GM12878 (cell line): ENCODE measurements around the gene PPP1R37. TPM values are rescaled to one million over a fixed set of nuclear protein-coding genes. Genes with fewer than 3 reads are reported as not detected.

ENCODE experiments used
- ATF7 ChIP-seq: fragments of 450-650 bp; IDR thresholded peaks from 2 replicates; pipeline ENCODE4 v1.6.1; 2016; ENCODE audit warnings: low read depth, mild to moderate bottlenecking
- BACH1 ChIP-seq: fragments of 450-650 bp; IDR thresholded peaks from 2 replicates; pipeline ENCODE4 v1.6.1; 2017; ENCODE audit warnings: mild to moderate bottlenecking, borderline replicate concordance
- BRCA1 ChIP-seq: IDR thresholded peaks from 2 replicates; pipeline ENCODE4 v1.6.1; 2011; ENCODE audit warnings: low read depth, low read length, improper control_type of control experiment
- CBX5 ChIP-seq: sonication (generic); IDR thresholded peaks from 2 replicates; pipeline ENCODE4 v1.6.1; 2016; ENCODE audit warnings: low read depth, moderate library complexity, mild to moderate bottlenecking, inconsistent platforms
- CUX1 ChIP-seq: IDR thresholded peaks from 2 replicates; pipeline ENCODE4 v1.6.1; 2012; ENCODE audit warnings: improper control_type of control experiment, low read depth, low read length; ENCODE audit not compliant: insufficient replicate concordance
- ELK1 ChIP-seq: IDR thresholded peaks from 2 replicates; pipeline ENCODE4 v1.6.1; 2012; ENCODE audit warnings: low read depth, low read length, improper control_type of control experiment
- EP300 ChIP-seq, 2 experiments: fragments of 150-350 bp in 1 of 2; IDR thresholded peaks; 2 replicates each; pipeline ENCODE4 v1.6.1; 2011 to 2012; ENCODE audit warnings: low read depth in 2 of 2, low read length in 2 of 2, borderline replicate concordance in 1 of 2, improper control_type of control experiment in 1 of 2, inconsistent platforms in 1 of 2; ENCODE audit not compliant: control insufficient read depth in 1 of 2
- FOXK2 ChIP-seq: fragments of 450-650 bp; IDR thresholded peaks from 2 replicates; pipeline ENCODE4 v1.6.1; 2017; ENCODE audit warnings: mild to moderate bottlenecking, moderate library complexity
- MEF2B ChIP-seq: fragments of 450-650 bp; IDR thresholded peaks from 2 replicates; pipeline ENCODE4 v1.6.1; 2018; ENCODE audit warnings: mild to moderate bottlenecking, moderate library complexity; ENCODE audit not compliant: partially characterized antibody, poor library complexity, severe bottlenecking
- NKRF ChIP-seq: fragments of 450-650 bp; conservative IDR thresholded peaks from 2 replicates; pipeline ENCODE4 v1.6.1; 2017; ENCODE audit warnings: mild to moderate bottlenecking, moderate library complexity
- NRF1 ChIP-seq: conservative IDR thresholded peaks from 2 replicates; pipeline ENCODE4 v1.6.1; 2011; ENCODE audit warnings: mild to moderate bottlenecking, low read depth, low read length, improper control_type of control experiment
- PAX8 ChIP-seq: fragments of 450-650 bp; IDR thresholded peaks from 2 replicates; pipeline ENCODE4 v1.6.1; 2017; ENCODE audit warnings: mild to moderate bottlenecking, moderate library complexity
- STAT3 ChIP-seq: IDR thresholded peaks from 2 replicates; pipeline ENCODE4 v1.6.1; 2011; ENCODE audit warnings: low read depth, low read length, improper control_type of control experiment
- SUZ12 ChIP-seq: fragments of 200-600 bp; sonication (generic); IDR thresholded peaks from one replicate; pipeline ENCODE4 v1.6.1; 2018; ENCODE audit warnings: antibody characterized with exemption, mild to moderate bottlenecking; ENCODE audit not compliant: unreplicated experiment
- TARDBP ChIP-seq: IDR thresholded peaks from 2 replicates; pipeline ENCODE4 v1.6.1; 2016; ENCODE audit warnings: borderline replicate concordance
- WRNIP1 ChIP-seq: IDR thresholded peaks from 2 replicates; pipeline ENCODE4 v1.6.1; 2011; ENCODE audit warnings: low read depth, low read length, improper control_type of control experiment, borderline replicate concordance
- ZNF207 ChIP-seq: fragments of 450-650 bp; IDR thresholded peaks from 2 replicates; pipeline ENCODE4 v1.6.1; 2014; ENCODE audit warnings: antibody characterized with exemption, mild to moderate bottlenecking, borderline replicate concordance
- ZNF274 ChIP-seq: IDR thresholded peaks from one replicate; pipeline ENCODE4 v1.8.0; 2011; ENCODE audit not compliant: insufficient read length, insufficient read depth
- polyA plus RNA-seq, 11 experiments: library from polyadenylated mRNA; depleted of rRNA in 4 of 11; unstranded in 6 of 11; stranded (reverse) in 5 of 11; fragments of >200 nt; fragmentation: Nextera tagmentation in 4 of 11; fragmentation: Illumina TruSeq in 1 of 11; extraction: Ambion mirVana in 4 of 11; extraction: Trizol in 1 of 11; gene quantifications; 1 replicate in 1 of 11; 2 replicates in 10 of 11; pipeline versions ENCODE4 v1.2.1 to v1.2.3, GENCODE V29; 2011 to 2016; ENCODE audit warnings: inconsistent platforms in 2 of 11, missing spikeins in 2 of 11, low read depth in 1 of 11
- total RNA-seq, 4 experiments: library from RNA; depleted of rRNA in 3 of 4; stranded (reverse); fragments of >200 nt in 3 of 4; fragmentation: Illumina TruSeq in 1 of 4; extraction: Trizol in 1 of 4; gene quantifications; 2 replicates each; pipeline versions ENCODE4 v1.2.1 to v1.2.3, GENCODE V29; 2013 to 2021
- TF ChIP-seq, protein P1 (sequence below): IDR thresholded peaks from 2 replicates; pipeline ENCODE4 v1.6.1; 2011; ENCODE audit warnings: mild to moderate bottlenecking, low read depth, low read length, moderate library complexity; ENCODE audit not compliant: insufficient replicate concordance
- TF ChIP-seq, protein P2 (sequence below): fragments of 450-650 bp; IDR thresholded peaks from 2 replicates; pipeline ENCODE4 v1.6.1; 2016; ENCODE audit warnings: mild to moderate bottlenecking

Gene PPP1R37
- total and polyA plus RNA-seq, 10 of the 15 experiments (the other 5 are each of a cell fraction or from before 2014, with no cell fraction given): 0.09 to 21.3 (median 5.1) TPM; not detected in 1

GRCh38 chr19:45177817-45178261 is 84.9 kb downstream of the PPP1R37 start, which contains the start of gene TRAPPC6A (continued):
- TF ChIP-seq ELK1 (no peak), TARDBP (no peak; the same call in 1 of the 2 replicates), NRF1 (no peak), SUZ12 (no peak), STAT3 (no peak), MEF2B (no peak), ZNF207 (0 out of 2 replicates have a peak, but pooled peaks have one; percentile 51), EP300 (IDR thresholded peaks at IDR 0.05; ENCODE audit: borderline replicate concordance in 1 of 2, control insufficient read depth in 1 of 2, low read depth in 2 of 2, low read length in 2 of 2) (no peak), WRNIP1 (no peak), ZNF274 (no peak), BACH1 (peak; percentile 55; the same call in 1 of the 2 replicates), PAX8 (no peak), FOXK2 (no peak), CUX1 (no peak), BRCA1 (no peak), CBX5 (no peak), NKRF (peak; percentile 92), ATF7 (no peak)
- TF ChIP-seq, protein P1, sequence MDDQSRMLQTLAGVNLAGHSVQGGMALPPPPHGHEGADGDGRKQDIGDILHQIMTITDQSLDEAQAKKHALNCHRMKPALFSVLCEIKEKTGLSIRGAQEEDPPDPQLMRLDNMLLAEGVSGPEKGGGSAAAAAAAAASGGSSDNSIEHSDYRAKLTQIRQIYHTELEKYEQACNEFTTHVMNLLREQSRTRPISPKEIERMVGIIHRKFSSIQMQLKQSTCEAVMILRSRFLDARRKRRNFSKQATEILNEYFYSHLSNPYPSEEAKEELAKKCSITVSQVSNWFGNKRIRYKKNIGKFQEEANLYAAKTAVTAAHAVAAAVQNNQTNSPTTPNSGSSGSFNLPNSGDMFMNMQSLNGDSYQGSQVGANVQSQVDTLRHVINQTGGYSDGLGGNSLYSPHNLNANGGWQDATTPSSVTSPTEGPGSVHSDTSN: no peak
- TF ChIP-seq, protein P2, sequence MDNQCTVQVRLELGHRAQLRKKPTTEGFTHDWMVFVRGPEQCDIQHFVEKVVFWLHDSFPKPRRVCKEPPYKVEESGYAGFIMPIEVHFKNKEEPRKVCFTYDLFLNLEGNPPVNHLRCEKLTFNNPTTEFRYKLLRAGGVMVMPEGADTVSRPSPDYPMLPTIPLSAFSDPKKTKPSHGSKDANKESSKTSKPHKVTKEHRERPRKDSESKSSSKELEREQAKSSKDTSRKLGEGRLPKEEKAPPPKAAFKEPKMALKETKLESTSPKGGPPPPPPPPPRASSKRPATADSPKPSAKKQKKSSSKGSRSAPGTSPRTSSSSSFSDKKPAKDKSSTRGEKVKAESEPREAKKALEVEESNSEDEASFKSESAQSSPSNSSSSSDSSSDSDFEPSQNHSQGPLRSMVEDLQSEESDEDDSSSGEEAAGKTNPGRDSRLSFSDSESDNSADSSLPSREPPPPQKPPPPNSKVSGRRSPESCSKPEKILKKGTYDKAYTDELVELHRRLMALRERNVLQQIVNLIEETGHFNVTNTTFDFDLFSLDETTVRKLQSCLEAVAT: 0 out of 2 replicates have a peak, but pooled peaks have one; percentile 10
